Thoracic aorta (tissue), 2 donors: Measurements from ENCODE around the gene BTNL3. TPM values are rescaled to one million over a fixed set of nuclear protein-coding genes. Genes with fewer than 3 reads are reported as not detected.

Source experiments
- ATAC-seq: fragments of 150-250 bp; one replicate; pipeline ENCODE4 v1.8.0; 2017; ENCODE audit warnings: low read depth; ENCODE audit not compliant: insufficient number of reproducible peaks, low FRiP score
- DNase-seq: peaks from one replicate; pipeline ENCODE4 v3.0.0-alpha.2; 2020; ENCODE audit warnings: low spot score
- H3K27ac ChIP-seq, 2 donors: fragments of 200-600 bp; sonication (generic); 1 replicate in 1 of 2; 2 replicates in 1 of 2; pipeline ENCODE4 v1.5.1; 2016; ENCODE audit warnings: mild to moderate bottlenecking in 2 of 2, moderate library complexity in 2 of 2
- H3K27me3 ChIP-seq: fragments of 200-600 bp; sonication (generic); replicated peaks from 2 replicates; pipeline ENCODE4 v1.6.0; 2016; ENCODE audit warnings: mild to moderate bottlenecking; ENCODE audit not compliant: insufficient read depth
- H3K36me3 ChIP-seq: fragments of 200-600 bp; sonication (generic); one replicate; pipeline ENCODE4 v1.5.1; 2016
- H3K4me1 ChIP-seq, 2 donors: fragments of 200-600 bp; sonication (generic); 1 replicate in 1 of 2; 2 replicates in 1 of 2; pipeline versions ENCODE4 v1.5.1 to v1.6.0; 2016; ENCODE audit warnings: low read depth in 2 of 2, mild to moderate bottlenecking in 1 of 2; ENCODE audit not compliant: control insufficient read depth in 1 of 2
- H3K4me3 ChIP-seq: fragments of 200-600 bp; sonication (generic); 2 replicates; pipeline ENCODE4 v1.5.1; 2016; ENCODE audit warnings: mild to moderate bottlenecking
- H3K9me3 ChIP-seq: fragments of 200-600 bp; sonication (generic); 2 replicates; pipeline ENCODE4 v1.5.1; 2016
- total RNA-seq, 2 donors: library from RNA; depleted of rRNA; stranded (reverse); fragments of >200 nt; gene quantifications; one replicate each; pipeline versions ENCODE4 v1.1.0 to v1.2.3, GENCODE V29; 2016
- TF ChIP-seq, protein P1 (sequence below): fragments of 200-600 bp; sonication (generic); IDR thresholded peaks from one replicate; pipeline ENCODE4 v1.5.1; 2019; ENCODE audit warnings: antibody characterized with exemption

BTNL3 gene
- total RNA-seq, 2 donors from 2014 or later: not detected

DNA sequence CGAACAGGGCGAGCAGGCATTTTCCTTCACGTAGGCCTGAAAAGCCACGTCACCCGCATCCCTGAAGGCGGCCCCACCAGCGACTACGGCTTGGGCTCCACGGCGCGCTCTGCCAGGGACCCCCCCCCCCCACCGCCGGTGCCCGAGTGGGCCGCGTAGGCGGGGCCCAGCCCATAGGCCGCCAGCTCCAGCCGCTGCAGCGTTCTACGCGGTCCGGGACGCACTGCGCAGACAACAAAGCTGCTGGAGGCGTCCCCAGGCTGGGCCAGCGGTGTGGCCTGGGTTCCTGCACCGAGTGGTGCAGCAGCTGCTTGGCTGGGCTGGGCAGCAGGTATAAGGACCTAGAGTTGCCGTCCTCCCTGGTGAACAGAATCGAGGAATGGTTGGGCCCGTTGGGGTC is 18.3 kb upstream of the BTNL3 start:
- no peak for ATAC-seq
- H3K4me3 ChIP-seq: no peak overlapping the region
- no peaks in the 10 kb centered on the region for H3K27me3 ChIP-seq
- H3K4me1 ChIP-seq: no peaks in the 10 kb centered on the region
- TF ChIP-seq, protein P1, sequence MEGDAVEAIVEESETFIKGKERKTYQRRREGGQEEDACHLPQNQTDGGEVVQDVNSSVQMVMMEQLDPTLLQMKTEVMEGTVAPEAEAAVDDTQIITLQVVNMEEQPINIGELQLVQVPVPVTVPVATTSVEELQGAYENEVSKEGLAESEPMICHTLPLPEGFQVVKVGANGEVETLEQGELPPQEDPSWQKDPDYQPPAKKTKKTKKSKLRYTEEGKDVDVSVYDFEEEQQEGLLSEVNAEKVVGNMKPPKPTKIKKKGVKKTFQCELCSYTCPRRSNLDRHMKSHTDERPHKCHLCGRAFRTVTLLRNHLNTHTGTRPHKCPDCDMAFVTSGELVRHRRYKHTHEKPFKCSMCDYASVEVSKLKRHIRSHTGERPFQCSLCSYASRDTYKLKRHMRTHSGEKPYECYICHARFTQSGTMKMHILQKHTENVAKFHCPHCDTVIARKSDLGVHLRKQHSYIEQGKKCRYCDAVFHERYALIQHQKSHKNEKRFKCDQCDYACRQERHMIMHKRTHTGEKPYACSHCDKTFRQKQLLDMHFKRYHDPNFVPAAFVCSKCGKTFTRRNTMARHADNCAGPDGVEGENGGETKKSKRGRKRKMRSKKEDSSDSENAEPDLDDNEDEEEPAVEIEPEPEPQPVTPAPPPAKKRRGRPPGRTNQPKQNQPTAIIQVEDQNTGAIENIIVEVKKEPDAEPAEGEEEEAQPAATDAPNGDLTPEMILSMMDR: no peak
- no peaks in the 10 kb centered on the region for H3K9me3 ChIP-seq
- DNase-seq: no peak
- H3K27ac ChIP-seq: no peak overlapping the region
- no peaks in the 10 kb centered on the region for H3K36me3 ChIP-seq

DNA sequence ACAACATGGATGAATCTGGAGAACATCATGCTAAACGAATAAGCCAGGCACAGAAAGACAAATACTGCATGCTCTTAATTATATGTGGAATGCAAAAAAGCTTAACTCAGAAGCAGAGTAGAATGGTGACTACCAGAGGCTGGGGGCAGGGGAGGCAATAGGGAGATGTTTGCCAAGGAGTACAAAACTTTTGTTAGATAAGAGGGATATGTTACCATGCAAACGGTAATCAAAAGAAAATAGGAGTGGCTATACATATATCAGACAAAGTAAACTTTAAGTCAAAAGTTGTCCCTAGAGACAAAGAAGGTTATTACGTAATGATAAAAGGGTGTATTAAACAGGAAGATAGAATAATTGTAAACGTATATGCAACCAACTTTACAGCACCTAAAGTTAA is 17.8 kb upstream of the BTNL3 start:
- TF ChIP-seq, protein P1: no peak
- DNase-seq: no peak

DNA sequence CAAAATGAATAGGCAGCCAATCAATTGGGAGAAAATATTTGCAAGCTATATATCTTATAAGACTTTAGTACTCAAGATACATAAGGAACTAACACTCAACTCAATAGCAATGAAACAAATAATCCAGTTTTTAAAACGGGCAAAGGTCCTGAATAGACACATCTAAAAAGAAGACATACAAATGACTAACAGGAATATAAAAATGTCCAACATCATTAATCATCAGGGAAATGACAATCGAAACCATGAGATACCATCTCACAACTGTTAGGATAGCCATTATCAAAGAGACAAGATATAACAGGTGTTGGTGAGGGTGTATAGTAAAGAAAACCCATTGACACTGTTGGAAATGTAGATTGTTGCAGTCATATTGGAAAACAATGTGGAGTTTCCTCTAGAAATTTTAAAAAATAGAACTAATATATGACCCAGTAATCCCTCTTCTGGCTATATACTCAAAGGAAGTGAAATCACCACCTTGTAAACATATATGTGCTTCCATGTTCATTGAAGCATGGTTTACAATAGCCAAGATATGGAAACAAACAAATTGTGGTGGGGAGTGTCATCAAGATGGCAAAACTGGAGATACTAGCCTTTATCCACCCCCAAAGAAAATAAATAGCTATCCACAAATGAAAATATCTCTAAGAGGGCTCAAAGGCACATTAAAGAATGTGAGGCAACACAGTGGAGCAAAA is 13.9 kb upstream of the BTNL3 start:
- H3K9me3 ChIP-seq: no peaks in the 10 kb centered on the region
- H3K27ac ChIP-seq: no peak overlapping the region
- no peaks in the 10 kb centered on the region for H3K36me3 ChIP-seq
- no peaks in the 10 kb centered on the region for H3K27me3 ChIP-seq
- DNase-seq (no peak), ATAC-seq (no peak)
- H3K4me3 ChIP-seq: no peak overlapping the region
- H3K4me1 ChIP-seq: no peaks in the 10 kb centered on the region
- TF ChIP-seq, protein P1: no peak

More for the DNA sequence above, 17.8 kb upstream of the BTNL3 start:
- no peaks in the 10 kb centered on the region for H3K27me3 ChIP-seq
- no peaks in the 10 kb centered on the region for H3K9me3 ChIP-seq
- no peak overlapping the region for H3K27ac ChIP-seq
- no peak overlapping the region for H3K4me3 ChIP-seq
- no peaks in the 10 kb centered on the region for H3K4me1 ChIP-seq
- no peaks in the 10 kb centered on the region for H3K36me3 ChIP-seq
- ATAC-seq: no peak

DNA sequence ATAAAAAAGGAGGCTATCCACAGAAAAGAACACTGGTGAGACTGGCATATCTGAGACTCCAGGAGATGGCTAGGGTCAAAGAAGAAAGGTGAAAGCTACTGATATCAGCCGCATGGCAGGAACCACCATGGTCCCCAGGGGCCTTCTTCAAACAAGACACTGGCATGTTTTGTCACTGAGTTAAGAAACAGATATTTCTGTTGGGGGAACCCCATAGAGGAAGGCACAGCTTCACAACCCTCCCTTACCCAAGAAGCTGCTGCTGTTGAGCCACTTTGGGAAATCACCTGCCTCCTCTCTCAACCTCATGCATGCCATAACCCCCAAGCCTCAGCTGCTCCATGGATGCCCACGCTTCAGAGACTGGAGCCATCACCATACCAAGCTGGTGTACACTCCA is 13.3 kb upstream of the BTNL3 start:
- no peak for ATAC-seq
- no peak overlapping the region for H3K27ac ChIP-seq
- H3K4me3 ChIP-seq: no peak overlapping the region
- no peaks in the 10 kb centered on the region for H3K36me3 ChIP-seq
- H3K4me1 ChIP-seq: no peaks in the 10 kb centered on the region
- no peak for DNase-seq
- H3K9me3 ChIP-seq: no peaks in the 10 kb centered on the region
- TF ChIP-seq, protein P1: no peak
- H3K27me3 ChIP-seq: no peaks in the 10 kb centered on the region

DNA sequence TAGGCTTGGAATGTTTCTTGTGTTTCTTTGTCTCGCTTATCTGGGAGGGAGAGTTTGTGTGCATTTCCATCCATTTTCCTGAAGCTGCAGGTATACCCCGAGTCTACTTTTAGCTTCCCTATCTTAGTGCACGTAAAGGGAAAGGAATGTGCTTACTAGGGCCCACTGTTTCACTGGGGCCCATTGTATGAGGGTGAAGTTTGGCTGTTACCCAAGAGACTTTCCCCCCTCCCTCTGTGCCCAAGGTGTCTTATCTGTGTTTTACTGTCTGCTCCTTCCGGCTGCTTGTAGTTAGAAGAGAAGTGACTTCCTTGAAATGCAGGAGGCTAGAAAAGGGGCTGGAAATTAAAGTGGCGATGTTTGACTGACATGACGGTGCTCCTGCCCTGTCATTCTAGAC is 12.1 kb upstream of the BTNL3 start:
- no peak for ATAC-seq
- H3K27ac ChIP-seq: no peak overlapping the region
- no peak for DNase-seq

More for the DNA sequence above, 12.1 kb upstream of the BTNL3 start:
- H3K9me3 ChIP-seq: no peaks in the 10 kb centered on the region
- no peak overlapping the region for H3K4me3 ChIP-seq
- TF ChIP-seq, protein P1: no peak
- no peaks in the 10 kb centered on the region for H3K36me3 ChIP-seq
- no peaks in the 10 kb centered on the region for H3K27me3 ChIP-seq
- H3K4me1 ChIP-seq: no peaks in the 10 kb centered on the region
